Measurements from ENCODE around the gene FAM241A. TPM values are rescaled to one million over a fixed set of nuclear protein-coding genes. Genes with fewer than 3 reads are reported as not detected.

The FAM241A gene
- total and polyA plus RNA-seq, 2 donors (not counting 3 experiments of a cell fraction or from before 2014, with no cell fraction given), result 3.2 to 9.1 TPM

GRCh38 chr4:112231779-112232713, 86.8 kb downstream of the FAM241A start, which contains the start of gene AP1AR:
Gene AP1AR, plus strand, starts transcription at chr4:112231787. Its CDS starts 305 bp downstream, at chr4:112232092.
- Histone ChIP-seq H3K4me1 (ENCODE audit: control insufficient read depth, extremely low read depth, insufficient read depth, low read length) (peaks cover 33% of the 10 kb centered on the region), H2AFZ (ENCODE audit: low read depth, low read length) (peak within 1 kb of the TSS; percentile 84), H3K9me1 (replicated peaks; ENCODE audit: control insufficient read depth, extremely low read depth, insufficient read depth, low read length) (no peaks in the 10 kb centered on the region), H3K79me2 (ENCODE audit: control insufficient read depth, insufficient read depth, low read length) (peaks cover 38% of the 10 kb centered on the region), H3K36me3 (ENCODE audit: control insufficient read depth in 2 of 2, extremely low read depth in 1 of 2, insufficient read depth in 2 of 2, low read length in 2 of 2) (no peaks in the 10 kb centered on the region), H3K4me3 (replicated peaks in 1 of 3; ENCODE audit: insufficient read depth in 1 of 3, low read depth in 1 of 3, low read length in 3 of 3) (peak within 1 kb of the TSS; percentile 95 to 98 (median 97)), H3K4me2 (ENCODE audit: insufficient read depth, low read length) (peak within 1 kb of the TSS; percentile 98), H3K27me3 (ENCODE audit: control insufficient read depth in 2 of 2, insufficient read depth in 2 of 2, low read length in 2 of 2) (no peaks in the 10 kb centered on the region), H4K20me1 (replicated peaks; ENCODE audit: control insufficient read depth, extremely low read depth, insufficient read depth, low read length) (no peaks in the 10 kb centered on the region), H3K9ac (replicated peaks; ENCODE audit: extremely low read depth, insufficient read depth, low read length) (peak within 1 kb of the TSS; percentile 80), H3K9me3 (replicated peaks; ENCODE audit: control insufficient read depth, insufficient read depth, low read length) (no peaks in the 10 kb centered on the region), H3K27ac (ENCODE audit: insufficient read depth, low read depth, low read length) (peak within 1 kb of the TSS; percentile 77)
- peak; percentile 86 for DNase-seq (ENCODE audit: low read depth, low spot score)
- ChIA-PET CTCF (interaction anchor here (0.8 to 7.0 kb wide), 9 partner anchors 12 to 156 kb away, joined by 3 to 191 read pairs (median 5); no protein-coding TSS in a partner anchor), POLR2A (interaction anchor here (1.0 to 1.5 kb wide), 2 partner anchors 133 to 148 kb away, joined by 4 to 5 read pairs; no protein-coding TSS in a partner anchor)
- BruUV-seq (replicated peaks), result no TSS peak
- dilution Hi-C loops (cut with MboI; ENCODE audit: extremely low pct_ligation_motif_present, low sequenced_read_pairs), result no loop called here
- intact Hi-C loops (cut with micrococcal nuclease), result loop anchor here (1.0 to 5.0 kb wide), 9 partner anchors 18 to 1700 kb away; partner anchors contain the start of genes TIFA and ZGRF1
- FAIRE-seq, result no peak
- TF ChIP-seq FOS (IDR thresholded peaks at IDR 0.05; ENCODE audit: borderline replicate concordance, insufficient read depth, low read length) (no peak), GATA2 (IDR thresholded peaks at IDR 0.05; ENCODE audit: insufficient read depth, insufficient read length, low read depth, low read length) (no peak), CTCF (IDR thresholded peaks at IDR 0.05; ENCODE audit: extremely low read depth in 1 of 2, insufficient read depth in 1 of 2, low read depth in 1 of 2, low read length in 2 of 2) (peak; percentile 24 to 62), POLR2A (IDR thresholded peaks at IDR 0.05; ENCODE audit: low read depth, low read length) (peak; percentile 87)

Data from endothelial cell of umbilical vein (primary cell).